Measurements from ENCODE around the gene KLB. TPM values are rescaled to one million over a fixed set of nuclear protein-coding genes. Genes with fewer than 3 reads are reported as not detected.

KLB gene
- total RNA-seq, 1 donor: not detected

- DNase-seq (ENCODE audit: insufficient read length, low spot score, missing footprints): no peak
- Histone ChIP-seq H3K36me3 (ENCODE audit: insufficient read depth, low read length) (peaks cover 46% of the 10 kb centered on the region), H3K4me1 (ENCODE audit: insufficient read depth, low read length) (peaks cover 32% of the 10 kb centered on the region), H2AFZ (ENCODE audit: low read length) (no peak overlapping the region), H3K9me3 (ENCODE audit: low read depth, low read length) (no peaks in the 10 kb centered on the region), H3K27ac (ENCODE audit: low read depth, low read length) (no peak overlapping the region), H3K4me2 (ENCODE audit: insufficient read depth, low read length) (no peak overlapping the region), H4K20me1 (ENCODE audit: insufficient read depth, low read length) (no peaks in the 10 kb centered on the region), H3K27me3 (ENCODE audit: insufficient read depth, low read length) (no peaks in the 10 kb centered on the region), H3K4me3 (ENCODE audit: insufficient read depth, low read length) (no peak overlapping the region), H3K79me2 (ENCODE audit: insufficient read depth, low read length) (peaks cover 2% of the 10 kb centered on the region)
- TF ChIP-seq, protein P1, sequence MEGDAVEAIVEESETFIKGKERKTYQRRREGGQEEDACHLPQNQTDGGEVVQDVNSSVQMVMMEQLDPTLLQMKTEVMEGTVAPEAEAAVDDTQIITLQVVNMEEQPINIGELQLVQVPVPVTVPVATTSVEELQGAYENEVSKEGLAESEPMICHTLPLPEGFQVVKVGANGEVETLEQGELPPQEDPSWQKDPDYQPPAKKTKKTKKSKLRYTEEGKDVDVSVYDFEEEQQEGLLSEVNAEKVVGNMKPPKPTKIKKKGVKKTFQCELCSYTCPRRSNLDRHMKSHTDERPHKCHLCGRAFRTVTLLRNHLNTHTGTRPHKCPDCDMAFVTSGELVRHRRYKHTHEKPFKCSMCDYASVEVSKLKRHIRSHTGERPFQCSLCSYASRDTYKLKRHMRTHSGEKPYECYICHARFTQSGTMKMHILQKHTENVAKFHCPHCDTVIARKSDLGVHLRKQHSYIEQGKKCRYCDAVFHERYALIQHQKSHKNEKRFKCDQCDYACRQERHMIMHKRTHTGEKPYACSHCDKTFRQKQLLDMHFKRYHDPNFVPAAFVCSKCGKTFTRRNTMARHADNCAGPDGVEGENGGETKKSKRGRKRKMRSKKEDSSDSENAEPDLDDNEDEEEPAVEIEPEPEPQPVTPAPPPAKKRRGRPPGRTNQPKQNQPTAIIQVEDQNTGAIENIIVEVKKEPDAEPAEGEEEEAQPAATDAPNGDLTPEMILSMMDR (IDR thresholded peaks at IDR 0.05; ENCODE audit: extremely low read depth, low read depth, low read length): no peak
Measured at GRCh38 chr4:39498727-39499020, 91.9 kb downstream of the KLB start.

Small RNA genes within 50 kb of the gene (small RNA-seq; reads per million reads assigned to genes)
- gene MIR5591 (not detected), gene RF00019 (not detected), gene RNU6-887P (not detected)

Other genes starting within 250 kb of the KLB start
- 47.0 and 57.8 TPM in 2 replicates for gene WDR19, start 224.4 kb upstream of the KLB start, total RNA-seq
- 49.9 and 54.5 TPM in 2 replicates for gene RFC1, start 40.6 kb upstream of the KLB start, total RNA-seq
- 1,561 and 1,800 TPM in 2 replicates for gene RPL9, start 52.0 kb downstream of the KLB start, total RNA-seq
- 8.7 and 11.2 TPM in 2 replicates for gene LIAS, start 52.1 kb downstream of the KLB start, total RNA-seq
- 242 and 277 TPM in 2 replicates for gene UGDH, start 120.5 kb downstream of the KLB start, total RNA-seq
- gene SMIM14, start 231.9 kb downstream of the KLB start, total RNA-seq: 61.5 and 68.7 TPM in 2 replicates